HG02678 (cell line): ENCODE data around the gene QSER1.
"Not testable (repeated sequence)": the region's sequence is repeated elsewhere in the genome, so short reads cannot be mapped to it uniquely, and the experiment has no call there.

Experiments
- ATAC-seq: cut with Tn5 transposase; IDR thresholded peaks from one replicate; pipeline ENCODE4 v1.9.1; 2021; ENCODE audit warnings: mild to moderate bottlenecking, moderate library complexity; ENCODE audit not compliant: unreplicated experiment

Gene QSER1

GRCh38 chr11:32892355-32893092 is at the start of gene QSER1:
QSER1 (plus strand) TSS chr11:32892811; CDS start chr11:32893126, 315 bp downstream.
- ATAC-seq = peak; percentile 70

- no peak for ATAC-seq
Observed at GRCh38 chr11:32843544-32843943, 49.1 kb upstream of the QSER1 start.

GRCh38 chr11:32847511-32847910 is 45.1 kb upstream of the QSER1 start:
- ATAC-seq = no peak

DNA sequence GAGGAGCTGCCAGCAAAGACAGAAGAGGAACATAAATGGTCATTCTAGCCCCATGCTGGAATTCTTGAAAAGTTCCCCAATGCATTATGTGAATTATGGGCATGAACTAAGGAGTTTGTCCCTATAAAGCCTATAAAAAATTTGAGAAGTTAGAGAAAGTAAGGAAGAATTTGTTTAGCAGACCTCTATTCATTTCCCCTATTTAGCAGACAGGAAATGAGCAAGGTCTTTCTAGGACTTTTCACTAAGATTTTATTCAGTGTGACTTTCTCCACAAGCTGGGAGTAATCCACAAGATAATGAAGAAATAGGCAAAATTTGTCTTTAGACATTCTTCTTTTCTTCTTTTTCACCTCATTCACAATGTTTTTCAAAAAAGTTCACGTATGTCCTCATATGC is 42.9 kb upstream of the QSER1 start:
- no peak for ATAC-seq

DNA sequence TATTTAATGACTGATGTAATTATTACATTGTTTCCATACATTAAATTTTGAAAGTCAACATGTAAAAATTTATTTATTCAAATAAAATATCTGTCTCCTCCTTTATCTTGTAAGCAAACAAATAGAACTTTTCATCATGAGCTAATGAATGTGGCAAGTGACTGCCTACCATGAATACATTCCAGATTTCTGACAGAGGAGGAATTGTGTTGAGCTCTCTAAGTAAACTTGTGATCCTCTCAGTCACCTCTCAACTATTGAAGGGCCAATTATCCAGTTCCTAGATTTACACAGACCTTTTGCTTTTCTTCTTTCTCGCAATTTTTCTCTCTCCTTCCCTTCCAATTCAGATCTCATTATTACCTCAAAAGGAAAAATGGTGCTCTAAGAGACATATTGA is 41.4 kb upstream of the QSER1 start:
- no peak for ATAC-seq

GRCh38 chr11:32852207-32852606 is 40.4 kb upstream of the QSER1 start:
- no peak for ATAC-seq

DNA sequence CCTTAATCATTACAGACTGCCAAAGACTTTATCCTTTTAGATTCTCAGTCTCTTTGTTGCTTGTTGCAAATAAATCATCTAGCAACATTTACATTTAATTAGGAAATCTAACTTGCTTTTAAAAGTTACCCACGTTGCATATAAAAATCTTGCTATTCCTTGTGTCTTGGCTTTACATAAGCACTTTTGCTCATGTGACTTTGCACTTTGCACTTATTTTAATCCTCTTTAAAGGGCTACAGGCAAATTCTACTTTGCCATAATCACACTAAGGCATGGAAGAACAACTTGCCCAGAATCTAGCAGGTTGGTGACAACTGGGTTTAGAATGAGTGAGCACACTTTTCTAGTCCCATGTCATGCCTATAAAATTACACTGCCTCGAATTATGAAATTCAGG is 37.0 kb upstream of the QSER1 start:
- ATAC-seq = no peak

- ATAC-seq = no peak
Observed at GRCh38 chr11:32858731-32859130, 33.9 kb upstream of the QSER1 start.

DNA sequence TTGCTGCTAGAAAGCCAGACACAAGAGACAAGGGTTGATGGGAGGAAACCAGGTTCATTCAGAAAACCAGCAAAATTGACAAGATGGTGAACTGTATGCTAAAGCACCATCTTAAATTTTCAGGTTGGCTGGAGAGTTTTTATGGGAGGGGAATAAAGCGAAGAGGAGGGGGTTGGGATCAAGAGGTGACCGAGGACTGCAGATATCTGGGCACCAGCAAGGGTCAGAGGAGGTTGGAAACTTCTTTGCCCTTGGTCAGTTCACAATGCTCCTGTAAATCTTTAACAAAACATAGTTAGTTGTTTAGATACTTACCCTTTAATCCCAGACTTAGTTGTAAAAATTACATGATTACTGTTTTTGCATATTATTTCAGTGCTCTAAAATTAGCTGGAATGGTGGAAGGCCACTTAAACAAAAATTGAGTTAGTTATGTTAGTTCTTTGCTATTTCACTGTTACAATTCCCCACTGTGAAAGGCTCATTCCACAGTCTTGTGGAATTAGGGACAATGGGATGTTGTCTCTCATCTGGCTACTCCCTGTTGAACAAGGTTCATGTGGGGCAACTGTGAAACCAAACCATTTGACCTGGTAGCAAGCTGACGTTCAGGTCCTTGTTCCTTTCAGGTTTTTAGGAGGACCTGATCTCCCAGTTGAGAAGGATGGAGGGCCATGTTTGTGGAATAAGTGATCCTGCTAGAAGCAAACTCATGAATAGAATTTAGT is 30.6 kb upstream of the QSER1 start:
- ATAC-seq = no peak

- ATAC-seq = no peak
Observed at GRCh38 chr11:32864555-32864954, 28.1 kb upstream of the QSER1 start.

- not testable (repeated sequence) for ATAC-seq
Observed at GRCh38 chr11:32868752-32869151, 23.9 kb upstream of the QSER1 start.

DNA sequence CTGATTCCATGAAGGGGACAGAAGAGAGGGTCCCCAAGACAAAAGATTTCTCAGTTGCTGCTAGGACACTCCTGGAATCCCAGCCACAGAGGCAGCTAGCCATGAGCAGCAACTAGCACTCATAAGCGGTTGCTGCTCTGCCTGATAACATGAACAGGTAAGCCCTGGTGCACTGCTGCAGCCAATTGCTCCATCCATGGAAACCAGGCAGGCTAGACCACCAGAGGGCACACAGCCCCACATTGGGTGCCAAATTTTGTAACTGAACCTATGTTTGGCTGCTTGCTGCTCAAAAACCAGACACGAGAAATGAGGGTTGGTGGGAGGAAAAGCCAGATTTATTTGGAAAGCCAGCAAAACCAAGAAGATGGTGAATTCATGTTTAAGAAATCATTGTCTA is 21.9 kb upstream of the QSER1 start:
- ATAC-seq = no peak

DNA sequence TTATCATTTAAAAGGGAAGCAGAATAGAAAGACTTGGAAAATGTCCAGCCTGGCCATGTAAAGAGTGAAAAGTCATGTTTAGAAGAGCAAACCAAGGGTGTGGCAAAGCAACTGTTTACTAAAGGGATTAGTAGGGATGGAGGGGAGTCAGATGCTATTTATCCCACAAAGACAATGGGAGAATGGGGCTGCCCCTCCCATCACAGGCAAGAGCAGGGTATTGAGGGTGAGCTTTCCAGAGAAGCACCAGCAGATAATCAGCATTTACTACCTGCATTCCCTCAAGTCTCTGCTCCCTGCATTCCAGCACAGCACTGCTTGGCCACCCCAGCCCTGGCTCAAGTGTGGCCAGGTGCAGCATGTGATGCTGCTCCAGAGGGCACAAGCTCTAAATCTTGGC is 18.5 kb upstream of the QSER1 start:
- no peak for ATAC-seq

GRCh38 chr11:32881286-32881685 is 11.3 kb upstream of the QSER1 start:
- no peak for ATAC-seq

- no peak for ATAC-seq
Observed at GRCh38 chr11:32883421-32883820, 9.2 kb upstream of the QSER1 start.

- no peak for ATAC-seq
Observed at GRCh38 chr11:32884023-32884422, 8.6 kb upstream of the QSER1 start.

- no peak for ATAC-seq
Observed at GRCh38 chr11:32884770-32885384, 7.7 kb upstream of the QSER1 start.

DNA sequence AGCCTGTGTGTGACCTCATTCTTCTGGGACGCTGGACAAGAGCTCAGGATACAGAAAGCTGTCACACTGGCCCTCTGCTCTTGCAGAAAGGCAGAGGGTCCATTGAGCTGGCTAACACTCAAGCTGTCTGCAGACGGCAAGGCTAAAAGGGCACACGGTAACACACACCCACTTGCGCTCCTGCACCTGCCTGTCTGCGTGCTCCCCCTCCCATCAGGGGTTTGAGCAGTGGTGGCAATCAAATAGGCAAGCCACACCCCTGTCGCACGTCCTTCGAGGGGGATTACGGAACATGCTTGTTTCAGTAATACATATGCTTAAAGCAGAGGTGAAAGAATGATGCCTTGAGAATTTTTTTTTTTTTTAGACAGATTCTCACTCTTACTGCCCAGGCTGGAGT is 7.1 kb upstream of the QSER1 start:
- ATAC-seq = no peak

DNA sequence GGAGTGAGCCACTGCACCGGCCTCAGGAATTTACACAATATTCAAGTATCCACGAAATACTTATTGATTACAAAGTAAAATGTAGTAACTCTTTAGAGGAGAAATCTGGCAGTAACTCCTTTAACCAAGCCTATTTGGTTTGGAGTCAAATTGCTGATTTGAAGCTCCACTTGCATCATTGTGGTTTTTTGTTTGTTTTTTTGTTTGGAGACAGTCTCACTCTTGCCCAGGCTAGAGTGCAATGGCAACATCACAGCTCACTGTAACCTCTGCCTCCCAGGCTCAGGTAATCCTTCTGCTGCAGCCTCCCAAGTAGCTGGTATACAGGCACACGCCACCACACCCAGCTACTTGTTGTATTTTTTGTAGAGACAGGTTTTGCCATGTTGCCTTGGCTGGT is 6.4 kb upstream of the QSER1 start:
- ATAC-seq = no peak

- not testable (repeated sequence) for ATAC-seq
Observed at GRCh38 chr11:32887707-32888383, 4.8 kb upstream of the QSER1 start.

DNA sequence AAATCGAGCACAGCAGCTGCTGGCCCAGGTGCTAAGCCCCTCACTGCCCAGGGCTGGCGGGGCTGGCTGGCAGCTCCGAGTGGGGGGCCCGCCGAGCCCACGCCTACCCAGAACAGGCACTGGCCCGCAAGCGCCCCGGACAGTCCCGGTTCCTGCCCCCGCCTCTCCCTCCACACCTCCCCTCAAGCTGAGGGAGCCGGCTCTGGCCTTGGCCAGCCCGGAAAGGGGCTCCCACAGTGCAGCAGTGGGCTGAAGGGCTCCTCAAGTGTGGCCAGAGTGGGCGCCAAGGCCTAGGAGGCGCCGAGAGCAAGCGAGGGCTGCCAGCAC is 4.3 kb upstream of the QSER1 start:
- not testable (repeated sequence) for ATAC-seq

DNA sequence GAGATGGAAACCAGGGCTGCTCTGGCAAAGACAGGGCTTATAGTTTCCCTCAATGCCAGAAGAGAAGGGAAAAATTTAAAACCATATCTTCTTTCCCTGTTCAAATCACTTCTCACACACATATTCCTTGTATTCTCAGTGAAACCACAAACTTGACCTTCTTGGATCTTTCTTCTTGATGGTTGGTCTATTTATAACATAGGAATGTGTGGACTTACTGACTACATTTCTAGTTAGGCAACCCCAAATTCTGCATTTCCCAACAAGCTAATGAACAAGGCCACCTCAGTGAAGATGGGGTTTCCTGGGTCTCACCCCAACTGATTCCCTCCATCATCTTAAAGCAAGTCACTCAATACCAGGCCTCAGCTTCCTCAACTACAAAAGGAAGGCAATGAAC is 3.8 kb upstream of the QSER1 start:
- no peak for ATAC-seq
